NK-92 (cell line): ENCODE results near the gene FAM118B.

Experiments
- DNase-seq: peaks from one replicate; lab custom pipeline; 2025; ENCODE audit not compliant: unreplicated experiment; lab: John Stamatoyannopoulos, UW

The FAM118B gene

GRCh38 chr11:126186025-126186698 lies 25.4 kb upstream of the FAM118B start:
- DNase-seq, result no peak

- no peak for DNase-seq
Measured at GRCh38 chr11:126186708-126187529, 24.7 kb upstream of the FAM118B start.

- no peak for DNase-seq
Measured at GRCh38 chr11:126188332-126189108, 23.1 kb upstream of the FAM118B start.

- no peak for DNase-seq
Measured at GRCh38 chr11:126189109-126189929, 22.3 kb upstream of the FAM118B start.

GRCh38 chr11:126190792-126191191 lies 20.8 kb upstream of the FAM118B start:
- DNase-seq, result no peak

GRCh38 chr11:126191379-126192073 lies 20.1 kb upstream of the FAM118B start:
- DNase-seq, result no peak

GRCh38 chr11:126192361-126192760 lies 19.2 kb upstream of the FAM118B start:
- DNase-seq, result no peak

- DNase-seq, result no peak
Measured at GRCh38 chr11:126193038-126193478, 18.5 kb upstream of the FAM118B start.

- no peak for DNase-seq
Measured at GRCh38 chr11:126194121-126194543, 17.4 kb upstream of the FAM118B start.

GRCh38 chr11:126195119-126195518 lies 16.5 kb upstream of the FAM118B start:
- DNase-seq, result no peak

- no peak for DNase-seq
Measured at GRCh38 chr11:126197277-126197939, 14.2 kb upstream of the FAM118B start.

GRCh38 chr11:126198648-126199047 lies 12.9 kb upstream of the FAM118B start:
- DNase-seq, result no peak

GRCh38 chr11:126202646-126203359 lies 8.8 kb upstream of the FAM118B start:
- DNase-seq, result no peak

- DNase-seq, result no peak
Measured at GRCh38 chr11:126205359-126205758, 6.2 kb upstream of the FAM118B start.

- DNase-seq, result no peak
Measured at GRCh38 chr11:126207896-126208295, 3.7 kb upstream of the FAM118B start.

GRCh38 chr11:126210871-126211235 lies 729 bp upstream of the FAM118B start:
- no peak for DNase-seq

GRCh38 chr11:126212089-126212660 lies 593 bp downstream of the FAM118B start:
- no peak for DNase-seq

GRCh38 chr11:126214441-126214840 lies 2.9 kb downstream of the FAM118B start:
- no peak for DNase-seq

- no peak for DNase-seq
Measured at GRCh38 chr11:126214841-126215240, 3.3 kb downstream of the FAM118B start.
